GM12878 (cell line): ENCODE measurements around the gene UNC93B1. TPM values are rescaled to one million over a fixed set of nuclear protein-coding genes. Genes with fewer than 3 reads are reported as not detected.

ENCODE experiments used
- BMI1 ChIP-seq: fragments of 450-650 bp; IDR thresholded peaks from 2 replicates; pipeline ENCODE4 v1.6.1; 2016; ENCODE audit warnings: mild to moderate bottlenecking, moderate library complexity, borderline replicate concordance
- CBFB ChIP-seq: IDR thresholded peaks from 2 replicates; pipeline ENCODE4 v1.6.1; 2016; ENCODE audit warnings: antibody characterized with exemption, low read depth
- CEBPZ ChIP-seq: fragments of 150-350 bp; IDR thresholded peaks from 2 replicates; pipeline ENCODE4 v1.6.1; 2016; ENCODE audit warnings: low read depth, low read length
- EP300 ChIP-seq, 2 experiments: fragments of 150-350 bp in 1 of 2; IDR thresholded peaks; 2 replicates each; pipeline ENCODE4 v1.6.1; 2011 to 2012; ENCODE audit warnings: low read depth in 2 of 2, low read length in 2 of 2, borderline replicate concordance in 1 of 2, improper control_type of control experiment in 1 of 2, inconsistent platforms in 1 of 2; ENCODE audit not compliant: control insufficient read depth in 1 of 2
- GABPA ChIP-seq: IDR thresholded peaks from 2 replicates; pipeline ENCODE4 v1.6.1; 2014; ENCODE audit warnings: antibody characterized with exemption, low read depth, mild to moderate bottlenecking, inconsistent platforms
- SIN3A ChIP-seq: IDR thresholded peaks from 2 replicates; pipeline ENCODE4 v1.6.1; 2012; ENCODE audit warnings: low read depth, low read length, improper control_type of control experiment
- polyA plus RNA-seq, 11 experiments: library from polyadenylated mRNA; depleted of rRNA in 4 of 11; unstranded in 6 of 11; stranded (reverse) in 5 of 11; fragments of >200 nt; fragmentation: Nextera tagmentation in 4 of 11; fragmentation: Illumina TruSeq in 1 of 11; extraction: Ambion mirVana in 4 of 11; extraction: Trizol in 1 of 11; gene quantifications; 1 replicate in 1 of 11; 2 replicates in 10 of 11; pipeline versions ENCODE4 v1.2.1 to v1.2.3, GENCODE V29; 2011 to 2016; ENCODE audit warnings: inconsistent platforms in 2 of 11, missing spikeins in 2 of 11, low read depth in 1 of 11
- total RNA-seq, 4 experiments: library from RNA; depleted of rRNA in 3 of 4; stranded (reverse); fragments of >200 nt in 3 of 4; fragmentation: Illumina TruSeq in 1 of 4; extraction: Trizol in 1 of 4; gene quantifications; 2 replicates each; pipeline versions ENCODE4 v1.2.1 to v1.2.3, GENCODE V29; 2013 to 2021

UNC93B1 gene
- total and polyA plus RNA-seq, 10 of the 15 experiments (the other 5 are each of a cell fraction or from before 2014, with no cell fraction given): 1.3 to 79.7 (median 36.3) TPM

- TF ChIP-seq EP300 (IDR thresholded peaks at IDR 0.05; ENCODE audit: borderline replicate concordance in 1 of 2, control insufficient read depth in 1 of 2, low read depth in 2 of 2, low read length in 2 of 2) (0 out of 4 replicates have a peak, but pooled peaks of 1 of the 2 experiments have one; percentile 13), CBFB (peak; percentile 45; the same call in 1 of the 2 replicates), CEBPZ (peak; percentile 86), GABPA (peak; percentile 90), SIN3A (peak; percentile 66), BMI1 (no peak)
Observed at GRCh38 chr11:68030318-68031143, 26.6 kb upstream of the UNC93B1 start, which contains the start of gene NDUFS8 (continued).
